HEK293T (cell line): Measurements from ENCODE around the gene OIT3.
"Not testable (repeated sequence)": the region's sequence is repeated elsewhere in the genome, so short reads cannot be mapped to it uniquely, and the experiment has no call there.

Experiments used
- FOXM1 ChIP-seq: fragments of 450-650 bp; IDR thresholded peaks from 2 replicates; pipeline ENCODE4 v1.6.1; 2017; ENCODE audit warnings: mild to moderate bottlenecking, borderline replicate concordance
- TARDBP ChIP-seq: fragments of 450-650 bp; IDR thresholded peaks from 2 replicates; pipeline ENCODE4 v1.6.1; 2016

GRCh38 chr10:72903941-72904446 lies 10.5 kb downstream of the OIT3 start:
- TF ChIP-seq FOXM1, TARDBP: not testable (repeated sequence)
